ENCODE measurements around the gene TMEM215.

Gene TMEM215

DNA sequence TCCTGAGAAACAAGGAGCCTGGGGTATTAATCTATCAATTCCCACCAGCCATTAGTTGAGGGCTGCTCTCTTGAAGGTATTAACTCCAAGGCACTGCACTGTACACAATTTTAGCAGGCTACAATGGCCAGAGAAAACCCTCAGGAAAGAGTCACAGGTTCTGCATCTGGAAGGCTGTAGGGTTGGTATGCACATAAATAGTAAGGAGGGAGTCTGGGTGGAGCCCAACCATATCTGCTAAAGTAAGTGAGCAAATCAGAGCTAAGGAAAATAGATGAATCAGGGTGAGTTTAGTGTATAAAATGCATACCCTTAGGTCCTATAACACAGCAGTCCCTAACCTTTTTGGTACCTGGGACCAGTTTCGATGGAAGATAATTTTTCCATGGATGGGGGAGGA, 18.2 kb downstream of the TMEM215 start:
- no peak overlapping the region for H3K4me3 ChIP-seq (ENCODE audit: low read depth, low read length)
- no peak for DNase-seq (ENCODE audit: low read depth)
- TF ChIP-seq CTCF (conservative IDR thresholded peaks at IDR 0.05; ENCODE audit: low read depth, low read length), result no peak

DNA sequence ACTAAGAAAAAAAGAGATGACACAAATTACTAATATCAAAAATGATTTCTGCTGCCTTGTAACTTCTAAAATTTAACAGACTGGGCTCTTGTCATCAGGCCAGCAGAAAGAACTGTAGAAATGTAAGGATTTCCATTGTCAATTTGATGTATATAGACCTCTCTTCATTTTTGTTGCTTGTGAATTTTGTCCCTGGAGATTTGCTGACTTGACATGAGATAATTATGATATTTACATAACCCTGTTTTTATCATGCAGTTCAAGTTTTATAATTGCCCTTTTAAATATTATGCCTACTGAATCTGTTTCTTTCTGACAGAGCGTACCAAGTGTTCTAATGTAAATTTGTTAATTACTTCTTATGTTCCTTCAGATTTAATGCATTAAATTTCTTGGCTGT, 23.9 kb downstream of the TMEM215 start:
- no peak overlapping the region for H3K4me3 ChIP-seq (ENCODE audit: low read depth, low read length)
- no peak for TF ChIP-seq CTCF (conservative IDR thresholded peaks at IDR 0.05; ENCODE audit: low read depth, low read length)
- no peak for DNase-seq (ENCODE audit: low read depth)

DNA sequence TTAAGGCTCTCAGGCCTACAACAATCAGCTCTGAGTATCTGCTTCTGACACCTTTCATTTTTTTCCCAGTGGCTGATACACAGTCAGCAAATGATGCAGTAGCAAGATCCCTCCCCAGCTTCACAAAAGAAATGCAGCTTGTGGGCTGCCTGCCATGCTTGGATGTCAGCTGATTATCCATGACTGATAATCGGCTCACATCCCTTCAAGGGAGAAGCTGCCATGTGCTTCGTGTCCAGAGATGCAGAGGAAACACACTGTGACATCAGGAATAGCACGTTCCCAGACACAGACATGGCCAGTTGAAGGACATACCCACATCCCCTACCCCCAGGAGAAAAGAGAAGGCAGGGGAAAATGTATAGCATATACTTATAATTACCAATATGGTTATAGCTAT, 27.9 kb downstream of the TMEM215 start:
- DNase-seq (ENCODE audit: low read depth), result no peak
- H3K4me3 ChIP-seq (ENCODE audit: low read depth, low read length), result no peak overlapping the region
- TF ChIP-seq CTCF (conservative IDR thresholded peaks at IDR 0.05; ENCODE audit: low read depth, low read length), result no peak

- no peak for DNase-seq (ENCODE audit: low read depth)
- H3K4me3 ChIP-seq (ENCODE audit: low read depth, low read length), result no peak overlapping the region
- TF ChIP-seq CTCF (conservative IDR thresholded peaks at IDR 0.05; ENCODE audit: low read depth, low read length), result no peak
Measured at GRCh38 chr9:32820322-32820721, 37.0 kb downstream of the TMEM215 start.

- no peak for DNase-seq (ENCODE audit: low read depth)
- no peak overlapping the region for H3K4me3 ChIP-seq (ENCODE audit: low read depth, low read length)
- TF ChIP-seq CTCF (conservative IDR thresholded peaks at IDR 0.05; ENCODE audit: low read depth, low read length), result no peak
Measured at GRCh38 chr9:32823101-32823500, 39.8 kb downstream of the TMEM215 start.

DNA sequence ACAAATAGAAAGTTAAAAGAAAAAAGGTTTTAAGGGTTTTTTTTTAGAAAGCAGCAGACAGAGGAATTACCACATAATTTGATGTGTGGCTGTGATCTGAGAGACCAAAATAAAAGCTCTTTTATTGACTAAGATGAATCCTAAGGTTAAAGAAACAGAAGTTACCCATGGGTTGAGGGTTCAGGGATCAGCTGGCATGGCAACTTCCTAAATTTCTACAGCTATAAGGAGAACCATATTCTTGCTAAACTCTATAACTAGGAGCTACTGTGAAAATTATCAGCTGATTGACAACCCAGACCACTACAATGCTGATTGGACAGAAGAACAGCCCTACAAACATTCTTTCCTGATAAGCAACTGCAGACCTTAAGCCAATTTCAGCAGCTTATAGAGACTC, 40.2 kb downstream of the TMEM215 start:
- TF ChIP-seq CTCF (conservative IDR thresholded peaks at IDR 0.05; ENCODE audit: low read depth, low read length), result no peak
- H3K4me3 ChIP-seq (ENCODE audit: low read depth, low read length), result no peak overlapping the region
- no peak for DNase-seq (ENCODE audit: low read depth)

- no peak for DNase-seq (ENCODE audit: low read depth)
- TF ChIP-seq CTCF (conservative IDR thresholded peaks at IDR 0.05; ENCODE audit: low read depth, low read length), result no peak
- H3K4me3 ChIP-seq (ENCODE audit: low read depth, low read length), result no peak overlapping the region
Measured at GRCh38 chr9:32825203-32825602, 41.9 kb downstream of the TMEM215 start.

All from choroid plexus epithelial cell (primary cell).